GM12878 (cell line): ENCODE data around the gene TUBB1. TPM values are rescaled to one million over a fixed set of nuclear protein-coding genes. Genes with fewer than 3 reads are reported as not detected.

ENCODE experiments used
- ATAC-seq: fragments of 200-7000 bp; cut with Tn5 transposase; 3 replicates; pipeline ENCODE4 v1.9.1; 2020; ENCODE audit warnings: mild to moderate bottlenecking, moderate library complexity
- BruUV-seq: library from RNA; stranded (reverse); fragments of 400-500 nt; replicated peaks from 2 replicates; lab custom pipeline; 2021; lab: Mats Ljungman, UMichigan
- CTCF ChIA-PET: fragments of 300-600 bp; sonication (Branson Sonifier 250); formaldehyde crosslinking; extraction: SDS; loops from one replicate; lab custom pipeline; 2021; ENCODE audit warnings: inconsistent platforms; lab: Yijun Ruan, JAX
- POLR2A ChIA-PET: fragments of 350-600 bp; formaldehyde crosslinking; extraction: SDS; loops from one replicate; lab custom pipeline; 2021; ENCODE audit warnings: inconsistent platforms; lab: Charles Lee
- RAD21 ChIA-PET: fragments of 300-600 bp; sonication (Branson Sonifier 250); formaldehyde crosslinking; loops from one replicate; lab custom pipeline; 2023; ENCODE audit warnings: antibody characterized with exemption; ENCODE audit not compliant: unreplicated experiment; lab: Charles Lee
- SMC1A ChIA-PET: fragments of 300-600 bp; sonication (Branson Sonifier 250); formaldehyde crosslinking; loops from one replicate; lab custom pipeline; 2023; ENCODE audit not compliant: unreplicated experiment, uncharacterized antibody; lab: Charles Lee
- DNase-seq: peaks from one replicate; pipeline ENCODE4 v3.0.0-alpha.2; 2011; ENCODE audit warnings: low read depth, low spot score
- FAIRE-seq: peaks from 3 replicates; lab custom pipeline; 2011; peaks lifted over from hg19 to GRCh38; lab: Jason Lieb, UNC
- H2AFZ ChIP-seq: 2 replicates; pipeline ENCODE4 v1.6.0; 2011; ENCODE audit warnings: low read depth, low read length, control low read depth; ENCODE audit not compliant: control insufficient read depth
- H3K27ac ChIP-seq: 2 replicates; pipeline ENCODE4 v1.5.1; 2011; ENCODE audit warnings: control low read depth; ENCODE audit not compliant: control insufficient read depth, insufficient read depth
- H3K27me3 ChIP-seq, 2 experiments: replicated peaks in 1 of 2; 2 replicates each; pipeline versions ENCODE4 v1.6.0 to v1.6.1; 2011; ENCODE audit warnings: low read length in 1 of 2; ENCODE audit not compliant: control insufficient read depth in 2 of 2, insufficient read depth in 2 of 2
- H3K36me3 ChIP-seq, 2 experiments: 2 replicates each; pipeline ENCODE4 v1.5.1; 2011; ENCODE audit warnings: low read length in 1 of 2; ENCODE audit not compliant: control insufficient read depth in 2 of 2, insufficient read depth in 2 of 2
- H3K4me1 ChIP-seq: 2 replicates; pipeline ENCODE4 v1.6.1; 2011; ENCODE audit warnings: mild to moderate bottlenecking, low read length, moderate library complexity, mixed read lengths; ENCODE audit not compliant: control insufficient read depth, insufficient read depth
- H3K4me2 ChIP-seq: 2 replicates; pipeline ENCODE4 v1.6.0; 2011; ENCODE audit warnings: control low read depth; ENCODE audit not compliant: control insufficient read depth, insufficient read depth
- H3K4me3 ChIP-seq: fragments of 200-600 bp; sonication (generic); 2 replicates; pipeline ENCODE4 v1.5.1; 2016
- H3K79me2 ChIP-seq: 2 replicates; pipeline ENCODE4 v1.6.0; 2011; ENCODE audit warnings: low read length; ENCODE audit not compliant: control insufficient read depth, insufficient read depth
- H3K9ac ChIP-seq: 2 replicates; pipeline ENCODE4 v1.8.0; 2011; ENCODE audit warnings: low read length, control low read depth, mixed read lengths; ENCODE audit not compliant: control insufficient read depth, insufficient read depth
- H3K9me3 ChIP-seq: replicated peaks from 3 replicates; pipeline ENCODE4 v1.5.1; 2011; ENCODE audit warnings: mild to moderate bottlenecking, low read length; ENCODE audit not compliant: control insufficient read depth, insufficient read depth
- H4K20me1 ChIP-seq: 2 replicates; pipeline ENCODE4 v1.6.0; 2011; ENCODE audit not compliant: control insufficient read depth, insufficient read depth
- ESRRA ChIP-seq: IDR thresholded peaks from 2 replicates; pipeline ENCODE4 v1.6.1; 2012; ENCODE audit warnings: mild to moderate bottlenecking, low read length, improper control_type of control experiment
- EZH2 ChIP-seq: IDR thresholded peaks from 2 replicates; pipeline ENCODE4 v1.6.1; 2012; ENCODE audit warnings: low read depth, mild to moderate bottlenecking, control low read depth, inconsistent platforms, low read length, borderline replicate concordance; ENCODE audit not compliant: control insufficient read depth
- IKZF2 ChIP-seq, 2 experiments: fragments of 450-650 bp; IDR thresholded peaks; 2 replicates each; pipeline ENCODE4 v1.6.1; 2017; ENCODE audit warnings: mild to moderate bottlenecking in 2 of 2, moderate library complexity in 2 of 2
- KDM1A ChIP-seq: fragments of 200-600 bp; sonication (generic); IDR thresholded peaks from 2 replicates; pipeline ENCODE4 v1.6.1; 2016; ENCODE audit warnings: borderline replicate concordance
- MYC ChIP-seq: IDR thresholded peaks from 2 replicates; pipeline ENCODE4 v1.6.1; 2011; ENCODE audit warnings: mild to moderate bottlenecking, low read length, moderate library complexity, inconsistent platforms; ENCODE audit not compliant: insufficient read depth, insufficient replicate concordance, insufficient read length, severe bottlenecking
- PAX5 ChIP-seq: IDR thresholded peaks from 2 replicates; pipeline ENCODE4 v1.6.1; 2011; ENCODE audit warnings: low read depth, low read length, borderline replicate concordance
- SMC3 ChIP-seq: IDR thresholded peaks from 2 replicates; pipeline ENCODE4 v1.6.1; 2011; ENCODE audit warnings: low read length, improper control_type of control experiment, borderline replicate concordance
- SP1 ChIP-seq: IDR thresholded peaks from one replicate; pipeline ENCODE4 v1.6.1; 2011; ENCODE audit warnings: low read depth, low read length
- TCF12 ChIP-seq: IDR thresholded peaks from 2 replicates; pipeline ENCODE4 v1.6.1; 2011; ENCODE audit warnings: low read depth, mild to moderate bottlenecking, low read length
- USF1 ChIP-seq: IDR thresholded peaks from 2 replicates; pipeline ENCODE4 v1.6.1; 2011; ENCODE audit warnings: borderline replicate concordance, low read depth, mild to moderate bottlenecking, moderate library complexity, mixed read lengths, low read length; ENCODE audit not compliant: insufficient read depth; ENCODE audit errors: extremely low read length
- WGBS: methylation state at CpG from one replicate; pipeline ENCODE4 v1.1.6; 2016; ENCODE audit warnings: low lambda C conversion rate; ENCODE audit not compliant: insufficient replicate concordance, insufficient coverage; ENCODE audit errors: missing lambda C conversion rate; 5-methylcytosine and 5-hydroxymethylcytosine counted together
- in situ Hi-C: fragments of 300-500 bp; cut with MboI; formaldehyde crosslinking; loops from 9 replicates; pipeline ENCODE4 v1.14.3; 2018; ENCODE audit warnings: mixed read lengths
- intact Hi-C: fragments of 100-400 bp; cut with micrococcal nuclease; formaldehyde crosslinking; loops from one replicate; pipeline ENCODE4 v1.14.2; 2022; ENCODE audit not compliant: unreplicated experiment
- polyA plus RNA-seq, 11 experiments: library from polyadenylated mRNA; depleted of rRNA in 4 of 11; unstranded in 6 of 11; stranded (reverse) in 5 of 11; fragments of >200 nt; fragmentation: Nextera tagmentation in 4 of 11; fragmentation: Illumina TruSeq in 1 of 11; extraction: Ambion mirVana in 4 of 11; extraction: Trizol in 1 of 11; gene quantifications; 1 replicate in 1 of 11; 2 replicates in 10 of 11; pipeline versions ENCODE4 v1.2.1 to v1.2.3, GENCODE V29; 2011 to 2016; ENCODE audit warnings: inconsistent platforms in 2 of 11, missing spikeins in 2 of 11, low read depth in 1 of 11
- total RNA-seq, 4 experiments: library from RNA; depleted of rRNA in 3 of 4; stranded (reverse); fragments of >200 nt in 3 of 4; fragmentation: Illumina TruSeq in 1 of 4; extraction: Trizol in 1 of 4; gene quantifications; 2 replicates each; pipeline versions ENCODE4 v1.2.1 to v1.2.3, GENCODE V29; 2013 to 2021

Gene TUBB1
- total and polyA plus RNA-seq, 10 of the 15 experiments (the other 5 are each of a cell fraction or from before 2014, with no cell fraction given), result 0.02 to 0.20 (median 0.06) TPM; not detected in 3

- no peaks in the 10 kb centered on the region for H4K20me1 ChIP-seq
- FAIRE-seq (no peak), DNase-seq (no peak)
- ChIA-PET RAD21 (no interaction called here), POLR2A (interaction anchor here (1.6 kb wide), 1 partner anchor 79 kb away, joined by 4 read pairs; no protein-coding TSS in a partner anchor)
- peaks cover 10% of the 10 kb centered on the region for H3K4me1 ChIP-seq
- 88% methylated on average over 9 of the region's 9 CpGs for WGBS
- peaks cover 23 to 34% of the 10 kb centered on the region in 2 experiments for H3K36me3 ChIP-seq
- H3K4me3 ChIP-seq, result no peak overlapping the region
- in situ Hi-C loops, result no loop called here
- BruUV-seq, result no TSS peak
- TF ChIP-seq USF1 (no peak), ESRRA (no peak), SMC3 (no peak), MYC (no peak), KDM1A (no peak), IKZF2 (IDR thresholded peaks at IDR 0.05) (no peak), TCF12 (no peak), EZH2 (no peak), SP1 (no peak), PAX5 (no peak)
- TF ChIP-seq, all 136 proteins: peak for 0
- Histone ChIP-seq H3K27me3 (no peaks in the 10 kb centered on the region), H3K79me2 (peaks cover 44% of the 10 kb centered on the region), H3K9ac (no peak overlapping the region), H2AFZ (no peak overlapping the region), H3K4me2 (no peak overlapping the region), H3K27ac (no peak overlapping the region), H3K9me3 (no peaks in the 10 kb centered on the region)
- intact Hi-C loops, result loop anchor here (10.0 kb wide), 2 partner anchors 48 to 332 kb away; partner anchors contain the start of genes ATP5F1E and STX16
- CTCF ChIA-PET, result no interaction called here
- no peak for ATAC-seq
- SMC1A ChIA-PET, result interaction anchor here (0.6 to 1.5 kb wide), 3 partner anchors 8 to 100 kb away, joined by 3 read pairs; no protein-coding TSS in a partner anchor
These were observed 32.8 kb upstream of the TUBB1 start for GRCh38 chr20:58986286-58986967.
